Measurements from ENCODE around the gene KHSRP.

KHSRP gene
- 95.5 to 104 reads per million in 2 donors for total RNA-seq

- peak; percentile 18 for DNase-seq
These were observed at the start of gene KHSRP for GRCh38 chr19:6424195-6424938. Gene KHSRP, minus strand, starts transcription at chr19:6424811. Its CDS starts 110 bp downstream, at chr19:6424701.

GRCh38 chr19:6473647-6474046 is 49.0 kb upstream of the KHSRP start:
- no peak for DNase-seq

GRCh38 chr19:6472713-6473112 is 48.1 kb upstream of the KHSRP start:
- no peak for DNase-seq

GRCh38 chr19:6471076-6471475 is 46.5 kb upstream of the KHSRP start:
- no peak for DNase-seq

GRCh38 chr19:6470173-6470572 is 45.6 kb upstream of the KHSRP start:
- no peak for DNase-seq

- DNase-seq, result no peak
These were observed 42.8 kb upstream of the KHSRP start for GRCh38 chr19:6467384-6467783.

GRCh38 chr19:6466526-6467248 is 42.1 kb upstream of the KHSRP start:
- DNase-seq, result no peak

GRCh38 chr19:6465663-6466062 is 41.1 kb upstream of the KHSRP start:
- DNase-seq, result no peak

GRCh38 chr19:6465006-6465405 is 40.4 kb upstream of the KHSRP start:
- no peak for DNase-seq

GRCh38 chr19:6464070-6464873 is 39.7 kb upstream of the KHSRP start, which contains the start of gene CRB3:
Gene CRB3, plus strand, starts transcription at chr19:6464271. Its CDS starts 431 bp downstream, at chr19:6464702.
- peak; percentile 32 for DNase-seq

GRCh38 chr19:6460099-6460884 is 35.7 kb upstream of the KHSRP start:
- DNase-seq, result peak; percentile 93

- peak; percentile 44 for DNase-seq
These were observed 34.9 kb upstream of the KHSRP start, which contains the start of gene SLC25A23 for GRCh38 chr19:6459262-6460098. Gene SLC25A23, minus strand, starts transcription at chr19:6459792. Its CDS starts 164 bp downstream, at chr19:6459628.

GRCh38 chr19:6458695-6459261 is 34.2 kb upstream of the KHSRP start:
- no peak for DNase-seq

GRCh38 chr19:6457958-6458694 is 33.5 kb upstream of the KHSRP start:
- no peak for DNase-seq

- DNase-seq, result no peak
These were observed 31.3 kb upstream of the KHSRP start for GRCh38 chr19:6455924-6456323.

- DNase-seq, result no peak
These were observed 29.4 kb upstream of the KHSRP start for GRCh38 chr19:6453951-6454565.

- DNase-seq, result no peak
These were observed 28.3 kb upstream of the KHSRP start for GRCh38 chr19:6452899-6453298.

- no peak for DNase-seq
These were observed 27.6 kb upstream of the KHSRP start for GRCh38 chr19:6452223-6452614.

- DNase-seq, result no peak
These were observed 27.1 kb upstream of the KHSRP start for GRCh38 chr19:6451583-6452222.
